Measurements from ENCODE around the gene ULBP1. TPM values are rescaled to one million over a fixed set of nuclear protein-coding genes. Genes with fewer than 3 reads are reported as not detected.

The ULBP1 gene
- total RNA-seq (ENCODE audit: low replicate concordance), result 0.11 and 0.40 TPM in 2 replicates

DNA sequence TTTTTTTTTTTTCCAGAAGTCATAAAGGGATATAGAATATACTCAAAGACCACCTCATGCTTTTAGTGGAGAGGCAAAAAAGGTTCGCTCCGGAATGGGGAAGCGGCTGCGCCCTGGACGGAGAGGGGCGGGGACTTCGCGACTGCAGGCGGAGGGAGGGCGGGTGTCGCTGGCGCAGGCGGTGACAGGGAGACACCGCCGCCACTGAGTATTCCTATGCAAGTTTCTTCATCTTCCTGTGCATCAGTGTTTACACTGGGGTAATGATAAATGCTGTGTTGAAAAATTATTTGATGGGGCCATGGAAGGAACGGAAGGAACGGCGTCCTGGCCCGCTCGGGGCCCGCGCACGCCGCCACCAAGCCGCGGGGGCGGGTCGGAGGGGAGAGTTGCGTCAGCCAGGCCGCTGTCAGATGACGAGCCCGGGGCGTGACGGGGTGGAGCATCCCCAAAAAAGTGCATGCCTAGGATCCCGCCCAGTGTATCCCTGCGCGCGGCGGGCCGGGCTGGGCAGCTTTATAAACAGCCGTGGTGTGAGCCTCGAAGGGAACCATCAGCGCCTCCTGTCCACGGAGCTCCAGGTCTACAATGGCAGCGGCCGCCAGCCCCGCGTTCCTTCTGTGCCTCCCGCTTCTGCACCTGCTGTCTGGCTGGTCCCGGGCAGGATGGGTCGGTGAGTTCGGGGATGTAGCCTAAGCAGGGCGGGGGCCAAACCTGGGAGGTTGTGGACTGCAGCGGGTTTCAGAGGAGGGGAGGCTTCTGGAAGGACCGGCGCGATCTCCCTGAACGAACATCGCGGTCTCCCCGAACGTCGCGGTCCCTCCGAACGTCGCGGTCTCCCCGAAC lies at the start of gene ULBP1:
ULBP1 (plus strand) TSS at position 482 of the 846 bp plus-strand sequence; CDS start at position 589, 107 bp downstream.
- Histone ChIP-seq H3K36me3 (no peaks in the 10 kb centered on the region), H4K20me1 (ENCODE audit: low read depth) (peaks cover 17% of the 10 kb centered on the region), H3K9me3 (ENCODE audit: low read depth) (no peaks in the 10 kb centered on the region), H3K79me2 (ENCODE audit: low read depth) (no peaks in the 10 kb centered on the region), H3K4me3 (peak within 1 kb of the TSS; percentile 65), H3K4me2 (peak within 1 kb of the TSS; percentile 92), H2AFZ (replicated peaks) (peak within 1 kb of the TSS; percentile 86), H3K27me3 (peaks cover 100% of the 10 kb centered on the region), H3K27ac (no peak within 1 kb of the TSS), H3F3A (ENCODE audit: low read depth) (no peaks in the 10 kb centered on the region), H3K9ac (no peak within 1 kb of the TSS), H3K4me1 (peaks cover 3% of the 10 kb centered on the region)
- Mint-ChIP-seq H3K36me3 (no peaks in the 10 kb centered on the region), H3K27me3 (ENCODE audit: insufficient read depth, low read depth) (peaks cover 86% of the 10 kb centered on the region), H3K4me1 (peaks cover 18% of the 10 kb centered on the region), H3K4me3 (peak within 1 kb of the TSS; percentile 86), H3K27ac (no peak within 1 kb of the TSS), H3K9me3 (peaks cover 6% of the 10 kb centered on the region)
- no peak for TF ChIP-seq EZH2 (IDR thresholded peaks at IDR 0.05)
- TF ChIP-seq, protein P1, sequence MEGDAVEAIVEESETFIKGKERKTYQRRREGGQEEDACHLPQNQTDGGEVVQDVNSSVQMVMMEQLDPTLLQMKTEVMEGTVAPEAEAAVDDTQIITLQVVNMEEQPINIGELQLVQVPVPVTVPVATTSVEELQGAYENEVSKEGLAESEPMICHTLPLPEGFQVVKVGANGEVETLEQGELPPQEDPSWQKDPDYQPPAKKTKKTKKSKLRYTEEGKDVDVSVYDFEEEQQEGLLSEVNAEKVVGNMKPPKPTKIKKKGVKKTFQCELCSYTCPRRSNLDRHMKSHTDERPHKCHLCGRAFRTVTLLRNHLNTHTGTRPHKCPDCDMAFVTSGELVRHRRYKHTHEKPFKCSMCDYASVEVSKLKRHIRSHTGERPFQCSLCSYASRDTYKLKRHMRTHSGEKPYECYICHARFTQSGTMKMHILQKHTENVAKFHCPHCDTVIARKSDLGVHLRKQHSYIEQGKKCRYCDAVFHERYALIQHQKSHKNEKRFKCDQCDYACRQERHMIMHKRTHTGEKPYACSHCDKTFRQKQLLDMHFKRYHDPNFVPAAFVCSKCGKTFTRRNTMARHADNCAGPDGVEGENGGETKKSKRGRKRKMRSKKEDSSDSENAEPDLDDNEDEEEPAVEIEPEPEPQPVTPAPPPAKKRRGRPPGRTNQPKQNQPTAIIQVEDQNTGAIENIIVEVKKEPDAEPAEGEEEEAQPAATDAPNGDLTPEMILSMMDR (IDR thresholded peaks at IDR 0.05), result no peak
- no peak for TF ChIP-seq EZH2phosphoT487 (IDR thresholded peaks at IDR 0.05)
- DNase-seq (ENCODE audit: low spot score), result peak; percentile 91

DNA sequence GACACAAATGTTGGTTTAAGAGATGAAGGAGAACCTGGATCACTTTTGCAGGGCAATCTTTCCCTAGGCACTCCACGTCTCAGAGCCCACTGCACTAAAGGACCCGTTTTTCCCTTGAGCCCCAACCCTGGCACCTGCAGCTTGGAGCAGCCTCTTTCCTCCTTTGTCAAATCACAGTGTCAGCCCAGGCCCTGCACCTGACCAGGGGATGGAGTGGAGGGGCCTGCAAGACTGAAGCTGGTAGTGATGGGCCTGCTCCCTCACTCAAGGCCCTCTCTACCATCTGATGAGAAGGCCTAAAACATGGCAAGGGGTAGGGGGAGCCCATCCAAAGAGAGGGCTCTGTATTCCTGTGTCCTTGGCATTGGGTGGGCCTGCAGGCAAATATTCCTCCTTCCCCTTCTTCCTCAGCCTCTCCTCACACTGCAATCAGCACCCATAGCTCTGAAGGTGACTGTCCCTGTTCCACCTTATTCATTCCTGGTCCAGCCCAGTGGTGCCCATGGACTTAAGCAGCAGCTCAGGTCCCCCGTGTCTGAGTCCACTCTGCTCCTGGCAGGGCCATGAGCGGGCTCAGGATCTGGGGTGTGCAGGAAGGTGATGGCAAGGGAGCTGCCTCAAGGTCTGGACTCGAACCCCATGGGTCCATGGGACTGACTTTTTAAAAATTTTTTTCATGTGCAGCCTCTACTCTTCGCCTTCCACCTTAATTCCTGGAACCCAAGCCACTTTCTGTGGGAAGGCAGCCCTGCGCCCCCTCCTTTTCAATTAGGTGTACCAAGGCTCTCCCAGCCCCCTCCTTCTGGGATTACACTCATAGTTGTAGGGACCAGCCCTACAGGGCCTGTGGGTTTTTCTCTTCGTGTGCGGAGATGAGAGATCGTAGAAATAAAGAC lies 47.5 kb upstream of the ULBP1 start:
- no peak overlapping the region for H3K27ac Mint-ChIP-seq
- TF ChIP-seq EZH2phosphoT487 (IDR thresholded peaks at IDR 0.05) (no peak), EZH2 (IDR thresholded peaks at IDR 0.05) (no peak)
- TF ChIP-seq, protein P1 (IDR thresholded peaks at IDR 0.05), result no peak
- no peaks in the 10 kb centered on the region for H3K9me3 Mint-ChIP-seq
- no peak overlapping the region for H3K4me3 Mint-ChIP-seq
- no peak overlapping the region for H3K4me2 ChIP-seq
- no peaks in the 10 kb centered on the region for H3K9me3 ChIP-seq (ENCODE audit: low read depth)
- no peaks in the 10 kb centered on the region for H3K36me3 ChIP-seq
- H3K36me3 Mint-ChIP-seq, result no peaks in the 10 kb centered on the region
- H3K4me3 ChIP-seq, result no peak overlapping the region
- H3K9ac ChIP-seq, result no peak overlapping the region
- peaks cover 25% of the 10 kb centered on the region for H3K27me3 Mint-ChIP-seq (ENCODE audit: insufficient read depth, low read depth)
- H3K27ac ChIP-seq, result no peak overlapping the region
- no peaks in the 10 kb centered on the region for H3K79me2 ChIP-seq (ENCODE audit: low read depth)
- no peaks in the 10 kb centered on the region for H3F3A ChIP-seq (ENCODE audit: low read depth)
- DNase-seq (ENCODE audit: low spot score), result no peak
- H2AFZ ChIP-seq (replicated peaks), result no peak overlapping the region
- no peaks in the 10 kb centered on the region for H3K4me1 Mint-ChIP-seq
- peaks cover 73% of the 10 kb centered on the region for H3K27me3 ChIP-seq
- H3K4me1 ChIP-seq, result no peaks in the 10 kb centered on the region
- no peaks in the 10 kb centered on the region for H4K20me1 ChIP-seq (ENCODE audit: low read depth)

DNA sequence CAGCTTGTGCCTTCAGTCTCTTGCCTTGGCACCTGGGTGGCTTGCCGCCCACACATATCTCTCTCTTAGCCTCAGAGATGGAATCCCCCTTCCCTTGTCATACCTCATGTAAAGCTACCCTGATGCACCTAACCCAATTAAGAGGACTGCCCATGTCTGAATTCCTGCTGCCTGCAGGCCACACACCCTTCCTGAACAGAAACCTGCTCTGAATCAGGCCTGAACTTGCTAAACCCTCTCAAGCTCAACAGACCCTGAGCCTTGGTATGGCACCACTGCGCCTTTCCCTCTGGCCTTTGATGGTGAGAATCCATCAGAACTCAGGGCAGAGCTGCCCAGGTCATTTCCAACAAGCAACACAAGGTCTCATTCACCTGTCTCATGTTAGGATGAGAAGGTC lies 46.1 kb upstream of the ULBP1 start:
- no peaks in the 10 kb centered on the region for H3K4me1 Mint-ChIP-seq
- no peak overlapping the region for H2AFZ ChIP-seq (replicated peaks)
- peaks cover 2% of the 10 kb centered on the region for H3F3A ChIP-seq (ENCODE audit: low read depth)
- no peak overlapping the region for H3K27ac ChIP-seq
- H3K27me3 ChIP-seq, result peaks cover 74% of the 10 kb centered on the region
- H3K9me3 Mint-ChIP-seq, result no peaks in the 10 kb centered on the region
- H3K4me3 Mint-ChIP-seq, result no peak overlapping the region
- H3K27me3 Mint-ChIP-seq (ENCODE audit: insufficient read depth, low read depth), result peaks cover 34% of the 10 kb centered on the region
- no peaks in the 10 kb centered on the region for H3K79me2 ChIP-seq (ENCODE audit: low read depth)
- H3K9ac ChIP-seq, result no peak overlapping the region
- H3K36me3 ChIP-seq, result no peaks in the 10 kb centered on the region
- no peak overlapping the region for H3K4me3 ChIP-seq
- no peaks in the 10 kb centered on the region for H3K9me3 ChIP-seq (ENCODE audit: low read depth)
- no peak for DNase-seq (ENCODE audit: low spot score)
- H4K20me1 ChIP-seq (ENCODE audit: low read depth), result no peaks in the 10 kb centered on the region
- no peak overlapping the region for H3K4me2 ChIP-seq
- TF ChIP-seq, protein P1 (IDR thresholded peaks at IDR 0.05), result no peak
- TF ChIP-seq EZH2phosphoT487 (IDR thresholded peaks at IDR 0.05) (no peak), EZH2 (IDR thresholded peaks at IDR 0.05) (no peak)
- H3K36me3 Mint-ChIP-seq, result no peaks in the 10 kb centered on the region
- no peaks in the 10 kb centered on the region for H3K4me1 ChIP-seq
- H3K27ac Mint-ChIP-seq, result no peak overlapping the region

Data from neural progenitor cell (in vitro differentiated cells).